RWPE1 (cell line): ENCODE measurements around the gene KLF4.

Experiments
- CTCF ChIA-PET: fragments of 350-600 bp; sonication (Branson Sonifier 250); formaldehyde crosslinking; extraction: SDS; loops from one replicate; lab custom pipeline; 2021; lab: Yijun Ruan, JAX
- POLR2A ChIA-PET: fragments of 400-600 bp; formaldehyde crosslinking; extraction: SDS; loops from one replicate; lab custom pipeline; 2020; ENCODE audit warnings: antibody characterized with exemption; ENCODE audit not compliant: low non-redundant PET; lab: Yijun Ruan, JAX
- DNase-seq: peaks from one replicate; pipeline ENCODE4 v3.0.0; 2012; ENCODE audit warnings: low spot score
- H3K27ac ChIP-seq: fragments of 450-650 bp; 2 replicates; pipeline ENCODE4 v1.5.1; 2017
- TF ChIP-seq, protein P1 (sequence below): fragments of 450-650 bp; conservative IDR thresholded peaks from 2 replicates; pipeline ENCODE4 v1.5.1; 2017; ENCODE audit warnings: low read depth, mild to moderate bottlenecking

KLF4 gene

DNA sequence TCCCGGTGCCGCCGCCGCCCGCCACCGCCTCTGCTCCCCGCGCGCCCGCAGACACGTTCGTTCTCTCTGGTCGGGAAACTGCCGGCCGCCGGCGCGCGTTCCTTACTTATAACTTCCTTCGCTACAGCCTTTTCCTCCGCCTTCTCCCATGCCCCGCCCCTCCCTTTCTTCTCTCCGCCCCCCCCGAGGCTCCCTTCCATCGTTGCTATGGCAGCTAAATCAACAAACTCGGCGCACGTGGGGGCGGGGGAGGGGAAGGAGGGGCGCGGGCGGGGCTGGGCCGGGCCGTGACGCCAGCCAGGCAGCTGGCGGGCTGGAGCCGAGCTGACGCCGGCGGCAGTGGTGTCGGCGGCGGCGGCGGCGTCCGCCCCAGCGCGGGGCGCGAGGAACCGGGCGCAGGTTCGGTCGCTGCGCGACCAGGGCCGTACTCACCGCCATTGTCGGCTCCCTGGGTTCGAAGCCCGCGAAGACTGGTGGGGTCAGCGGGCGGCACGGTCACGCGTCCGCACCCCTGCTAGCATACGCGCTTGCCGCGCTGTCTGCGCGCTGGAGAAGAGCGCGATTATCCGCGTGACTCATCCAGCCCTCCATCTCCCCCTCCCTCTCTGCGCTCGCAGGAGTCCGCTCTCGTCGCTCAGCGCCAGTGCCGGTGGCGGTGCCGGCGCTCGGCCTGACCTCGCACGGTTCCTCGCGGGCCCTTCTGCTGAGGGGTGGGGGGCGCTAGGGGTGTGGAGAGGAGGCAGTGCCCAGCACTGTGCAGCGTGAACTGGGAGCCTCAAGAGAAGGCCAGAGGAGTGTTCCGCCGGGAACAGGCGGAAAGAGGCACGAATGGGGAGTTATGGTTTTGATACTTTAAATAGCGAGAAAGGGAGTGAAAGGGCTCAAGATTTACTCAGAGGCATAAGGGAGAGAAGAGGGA is at the start of gene KLF4:
Gene KLF4, minus strand, starts transcription at position 83 of the 919 bp plus-strand sequence. CDS start 597 bp downstream, outside the sequence.
- DNase-seq, result peak; percentile 99
- POLR2A ChIA-PET, result interaction anchor here (0.6 to 0.7 kb wide), 5 partner anchors 153 to 297 kb away, joined by 3 to 6 read pairs (median 3); no protein-coding TSS in a partner anchor
- CTCF ChIA-PET, result interaction anchor here (0.6 kb wide), 2 partner anchors 71 to 107 kb away, joined by 3 to 5 read pairs; no protein-coding TSS in a partner anchor
- peak within 1 kb of the TSS; percentile 91 for H3K27ac ChIP-seq
- TF ChIP-seq, protein P1, sequence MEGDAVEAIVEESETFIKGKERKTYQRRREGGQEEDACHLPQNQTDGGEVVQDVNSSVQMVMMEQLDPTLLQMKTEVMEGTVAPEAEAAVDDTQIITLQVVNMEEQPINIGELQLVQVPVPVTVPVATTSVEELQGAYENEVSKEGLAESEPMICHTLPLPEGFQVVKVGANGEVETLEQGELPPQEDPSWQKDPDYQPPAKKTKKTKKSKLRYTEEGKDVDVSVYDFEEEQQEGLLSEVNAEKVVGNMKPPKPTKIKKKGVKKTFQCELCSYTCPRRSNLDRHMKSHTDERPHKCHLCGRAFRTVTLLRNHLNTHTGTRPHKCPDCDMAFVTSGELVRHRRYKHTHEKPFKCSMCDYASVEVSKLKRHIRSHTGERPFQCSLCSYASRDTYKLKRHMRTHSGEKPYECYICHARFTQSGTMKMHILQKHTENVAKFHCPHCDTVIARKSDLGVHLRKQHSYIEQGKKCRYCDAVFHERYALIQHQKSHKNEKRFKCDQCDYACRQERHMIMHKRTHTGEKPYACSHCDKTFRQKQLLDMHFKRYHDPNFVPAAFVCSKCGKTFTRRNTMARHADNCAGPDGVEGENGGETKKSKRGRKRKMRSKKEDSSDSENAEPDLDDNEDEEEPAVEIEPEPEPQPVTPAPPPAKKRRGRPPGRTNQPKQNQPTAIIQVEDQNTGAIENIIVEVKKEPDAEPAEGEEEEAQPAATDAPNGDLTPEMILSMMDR, result no peak

DNA sequence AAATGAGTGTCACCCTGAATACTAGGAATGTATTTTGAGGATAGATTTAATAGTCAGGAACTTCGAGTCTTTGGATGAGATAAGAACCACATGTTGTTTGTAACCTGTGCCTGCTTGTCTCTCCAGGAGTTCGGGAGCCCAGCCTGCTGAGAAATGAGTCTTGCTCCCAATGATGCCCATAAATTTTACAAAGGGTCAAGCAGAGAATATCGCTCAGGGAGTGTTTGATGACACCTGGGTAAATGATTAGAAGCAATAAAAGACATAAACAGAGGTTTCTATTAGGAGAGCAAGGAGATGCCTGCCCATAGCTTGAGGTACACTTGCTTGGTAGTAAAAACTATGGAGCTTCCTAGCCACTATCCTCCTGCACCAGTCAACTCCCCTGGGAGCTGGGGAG is 46.9 kb upstream of the KLF4 start:
- CTCF ChIA-PET, result no interaction called here
- TF ChIP-seq, protein P1, result no peak
- DNase-seq, result no peak

DNA sequence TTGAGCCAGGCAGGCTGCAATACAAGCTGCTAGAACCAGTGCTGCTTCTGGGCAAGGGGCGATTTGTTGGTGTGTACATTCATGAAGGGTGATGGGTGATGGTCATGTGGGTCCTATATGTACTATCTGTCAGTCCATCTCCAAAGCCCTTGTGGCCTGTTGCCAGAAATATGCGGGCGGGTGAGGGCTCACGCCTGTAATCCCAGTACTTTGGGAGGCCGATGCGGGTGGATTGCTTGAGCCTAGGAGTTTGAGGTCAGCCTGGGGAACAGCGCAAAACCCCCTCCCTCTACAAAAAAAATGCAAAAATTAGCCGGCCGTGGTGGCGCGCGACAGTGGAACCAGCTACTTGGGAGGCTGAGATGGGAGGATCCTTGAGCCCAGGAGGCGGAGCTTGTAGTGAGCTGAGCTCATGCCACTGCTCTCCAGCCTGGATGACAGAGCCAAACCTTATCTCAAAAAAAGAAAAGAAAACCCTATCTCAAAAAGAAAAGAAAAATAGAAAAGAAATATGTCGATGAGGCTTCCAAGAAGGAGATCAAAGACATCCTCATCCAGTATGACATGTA is 45.0 kb upstream of the KLF4 start:
- CTCF ChIA-PET, result interaction anchor here (0.6 kb wide), 2 partner anchors 38 to 758 kb away, joined by 3 to 4 read pairs; no protein-coding TSS in a partner anchor

More for the DNA sequence above, 46.9 kb upstream of the KLF4 start:
- no peak overlapping the region for H3K27ac ChIP-seq
- POLR2A ChIA-PET, result interaction anchor here (0.6 kb wide), 1 partner anchor 478 kb away, joined by 3 read pairs; no protein-coding TSS in a partner anchor

DNA sequence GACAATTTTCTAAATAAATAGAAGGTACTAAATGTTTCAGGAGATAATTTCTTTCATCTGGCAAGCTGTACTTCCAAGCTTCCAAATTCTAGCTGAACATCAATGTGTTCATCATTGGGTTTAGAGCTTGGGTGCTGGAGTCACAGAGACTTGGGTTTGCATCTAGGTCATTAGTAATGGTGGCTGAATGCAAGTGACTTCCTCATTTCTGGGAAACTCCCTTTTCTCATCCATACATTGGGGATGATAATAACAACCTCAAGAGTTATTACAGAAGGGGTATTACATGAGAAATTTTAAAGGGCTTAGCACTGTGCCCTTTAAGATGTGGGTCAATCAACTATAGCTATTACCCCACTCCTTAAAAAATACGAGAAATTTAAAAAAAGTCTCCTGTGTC is 41.1 kb upstream of the KLF4 start:
- TF ChIP-seq, protein P1, result no peak
- no peak for DNase-seq
- H3K27ac ChIP-seq, result no peak overlapping the region
- POLR2A ChIA-PET, result no interaction called here
- CTCF ChIA-PET, result no interaction called here

More for the DNA sequence above, 45.0 kb upstream of the KLF4 start:
- TF ChIP-seq, protein P1, result no peak
- DNase-seq, result no peak
- POLR2A ChIA-PET, result no interaction called here
- no peak overlapping the region for H3K27ac ChIP-seq

DNA sequence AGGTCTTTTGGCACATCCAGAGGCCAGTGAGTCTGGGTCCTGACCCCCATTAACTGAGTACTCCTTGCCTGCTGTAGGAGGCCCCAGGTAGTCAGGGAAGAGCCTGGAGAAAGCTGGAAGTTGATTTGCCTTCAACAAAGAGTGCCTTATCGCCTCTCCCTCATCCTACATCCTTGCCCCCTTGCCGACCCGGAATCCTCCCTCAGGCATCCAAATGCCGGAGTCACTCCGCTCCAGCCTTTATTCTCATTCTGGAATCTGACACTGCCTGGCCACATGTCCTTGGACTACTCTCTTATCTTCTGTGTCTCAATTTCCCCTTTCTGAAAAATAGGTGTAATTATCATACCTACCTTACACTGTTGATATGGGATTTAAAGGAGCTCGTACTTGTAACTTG is 39.1 kb upstream of the KLF4 start:
- H3K27ac ChIP-seq, result no peak overlapping the region
- DNase-seq, result no peak
- POLR2A ChIA-PET, result no interaction called here
- CTCF ChIA-PET, result no interaction called here
- TF ChIP-seq, protein P1, result no peak

DNA sequence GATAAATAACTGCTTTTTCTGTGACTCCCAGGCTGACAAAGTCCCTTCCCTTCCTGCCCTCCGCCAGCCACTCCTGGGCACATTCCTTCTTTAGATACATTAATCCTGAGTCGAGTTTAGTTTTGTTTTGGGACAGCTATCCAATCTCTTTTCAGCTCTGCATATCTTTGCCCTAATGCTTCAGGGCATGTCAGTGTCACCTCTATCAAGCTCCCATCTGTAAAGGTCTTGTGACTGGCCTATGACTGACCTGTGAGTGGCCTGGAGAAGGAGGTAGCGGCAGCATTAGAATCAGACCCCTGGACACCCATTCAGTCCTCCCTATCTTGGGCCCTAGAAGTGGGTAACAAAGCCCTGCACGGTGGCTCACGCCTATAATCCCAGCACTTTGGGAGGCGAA is 34.0 kb upstream of the KLF4 start:
- ChIA-PET POLR2A (no interaction called here), CTCF (no interaction called here)
- TF ChIP-seq, protein P1, result no peak
- no peak overlapping the region for H3K27ac ChIP-seq
- no peak for DNase-seq
